COLO829 (cell line): ENCODE results near the gene CTSS.
"Not testable (repeated sequence)": the region's sequence is repeated elsewhere in the genome, so short reads cannot be mapped to it uniquely, and the experiment has no call there.

Experiments
- DNase-seq: peaks from one replicate; pipeline ENCODE4 v3.0.0; 2012; ENCODE audit warnings: low spot score

CTSS gene

DNA sequence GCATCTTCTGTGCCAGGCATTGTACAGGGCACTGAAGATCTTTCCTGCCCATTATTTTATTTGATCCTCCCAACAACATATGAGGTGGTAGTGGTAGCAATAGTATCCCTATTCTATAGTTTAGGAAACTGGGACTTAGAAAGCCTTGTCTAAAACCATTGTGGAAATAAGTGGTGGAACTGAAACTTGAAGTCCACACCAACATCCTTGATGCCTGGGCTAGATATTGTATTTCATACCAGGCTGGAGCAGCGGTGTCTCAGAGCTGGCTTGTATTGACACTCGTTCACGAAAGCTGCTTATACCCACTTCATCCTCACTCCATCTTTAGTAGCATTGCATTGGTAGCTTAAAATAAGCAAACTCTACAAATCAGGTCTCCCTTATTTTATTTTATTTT is 9.7 kb upstream of the CTSS start:
- no peak for DNase-seq

DNA sequence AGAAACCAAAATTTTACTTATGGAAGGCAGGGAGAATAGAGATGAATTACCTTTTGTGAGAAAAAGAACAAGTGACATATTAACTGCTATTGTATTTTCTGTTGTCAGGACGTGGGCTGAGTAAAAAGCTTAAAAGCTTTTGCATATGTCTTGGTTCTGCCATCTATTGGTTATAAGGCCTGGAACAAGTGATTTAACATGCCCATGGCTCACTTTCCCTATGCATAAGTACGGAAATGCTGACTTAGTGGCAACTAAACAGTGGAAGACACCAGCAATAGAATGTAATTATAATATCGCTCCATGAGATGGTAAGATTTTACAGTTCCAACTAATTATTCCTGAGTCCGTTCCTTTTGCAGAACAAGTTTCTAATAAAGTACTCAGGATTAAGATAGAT is 6.7 kb upstream of the CTSS start:
- no peak for DNase-seq

DNA sequence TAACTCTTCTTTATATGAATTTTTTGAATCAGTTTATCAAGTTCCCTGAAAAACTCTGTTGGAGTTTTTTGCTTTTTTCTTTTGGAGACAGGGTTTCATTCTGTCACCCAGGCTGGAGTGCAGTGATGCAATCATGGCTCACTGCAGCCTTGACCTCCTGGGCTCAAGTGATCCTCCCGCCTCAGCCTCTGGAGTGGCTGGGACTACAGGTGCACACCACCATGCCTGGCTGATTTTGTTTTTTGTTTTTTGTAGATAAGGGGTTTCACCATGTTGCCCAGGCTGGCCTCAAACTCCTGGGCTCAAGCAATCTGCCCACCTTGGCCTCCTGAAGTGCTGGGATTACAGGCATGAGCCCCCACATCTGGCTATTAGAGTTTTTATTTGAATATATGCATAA is 2.1 kb upstream of the CTSS start:
- DNase-seq, result not testable (repeated sequence)

DNA sequence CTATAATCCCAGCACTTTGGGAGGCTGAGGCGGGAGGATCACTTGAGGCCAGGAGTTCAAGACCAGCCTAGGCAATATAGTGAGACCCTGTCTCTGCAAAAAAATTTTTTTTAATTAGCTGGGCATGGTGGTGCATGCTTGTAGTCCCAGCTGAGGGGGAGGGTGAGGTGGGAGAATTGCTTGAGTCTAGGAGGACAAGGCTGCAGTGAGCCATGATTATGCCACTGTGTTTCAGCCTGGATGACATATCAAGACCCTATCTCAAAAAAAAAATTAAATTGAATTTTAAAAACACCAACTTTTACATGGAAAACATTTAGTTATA is 361 bp upstream of the CTSS start:
- DNase-seq, result not testable (repeated sequence)

DNA sequence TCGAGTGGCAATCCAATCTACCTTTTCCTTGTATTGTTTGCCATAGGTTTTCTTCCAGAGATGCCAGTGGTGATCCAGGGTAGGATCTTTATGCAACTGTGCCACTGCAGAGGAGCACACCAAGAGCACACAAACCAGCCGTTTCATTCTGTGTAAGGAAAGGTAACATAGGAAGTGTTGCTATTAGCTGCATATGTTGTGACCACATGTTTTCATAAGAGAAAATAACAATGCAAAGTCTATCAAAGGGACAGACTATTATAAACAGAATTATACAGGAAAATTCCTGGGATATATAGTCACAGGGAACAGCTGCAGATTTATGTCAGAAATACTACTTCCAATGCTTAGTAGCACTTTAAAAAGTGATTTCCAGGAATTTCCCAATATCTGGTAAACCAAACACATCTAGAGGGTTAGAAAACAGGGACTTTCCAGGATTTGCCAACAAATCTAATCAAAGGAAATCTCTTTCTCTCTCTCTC is 919 bp downstream of the CTSS start:
- DNase-seq, result no peak

DNA sequence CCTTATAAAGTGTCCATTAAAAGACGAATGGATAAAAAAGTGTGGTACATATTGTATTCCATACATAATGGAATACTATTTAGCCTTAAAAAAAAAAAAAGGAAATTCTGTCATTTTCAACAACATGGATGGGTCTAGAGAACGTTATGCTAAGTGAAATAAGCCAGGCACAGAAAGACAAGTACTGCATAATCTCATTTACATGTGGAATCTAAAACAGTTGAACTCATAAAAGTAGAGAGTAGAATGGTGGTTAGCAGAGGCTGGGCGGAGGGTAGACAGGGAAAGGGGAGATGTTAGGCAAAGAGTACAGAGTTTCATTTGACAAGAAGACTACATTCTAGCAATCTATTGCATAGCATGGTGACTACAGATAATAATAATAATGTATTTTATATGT is 2.6 kb downstream of the CTSS start:
- DNase-seq, result no peak

DNA sequence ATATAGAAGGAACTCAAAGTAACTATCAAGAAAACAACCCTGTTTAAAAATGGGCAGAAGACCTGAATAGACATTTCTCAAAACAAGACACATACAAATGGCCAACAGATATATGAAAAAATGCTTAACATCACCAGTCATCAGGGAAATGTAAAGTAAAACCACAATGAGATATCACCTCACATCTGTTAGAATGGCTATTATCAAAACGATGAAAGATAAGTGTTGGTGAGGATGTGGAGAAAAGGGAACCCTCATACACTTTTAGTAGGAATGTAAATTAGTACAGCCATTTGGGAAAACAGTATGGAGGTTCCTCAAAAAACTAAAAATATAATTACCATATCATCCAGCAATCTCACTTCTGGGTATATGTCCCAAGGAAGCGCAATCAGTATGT is 3.0 kb downstream of the CTSS start:
- DNase-seq, result no peak

DNA sequence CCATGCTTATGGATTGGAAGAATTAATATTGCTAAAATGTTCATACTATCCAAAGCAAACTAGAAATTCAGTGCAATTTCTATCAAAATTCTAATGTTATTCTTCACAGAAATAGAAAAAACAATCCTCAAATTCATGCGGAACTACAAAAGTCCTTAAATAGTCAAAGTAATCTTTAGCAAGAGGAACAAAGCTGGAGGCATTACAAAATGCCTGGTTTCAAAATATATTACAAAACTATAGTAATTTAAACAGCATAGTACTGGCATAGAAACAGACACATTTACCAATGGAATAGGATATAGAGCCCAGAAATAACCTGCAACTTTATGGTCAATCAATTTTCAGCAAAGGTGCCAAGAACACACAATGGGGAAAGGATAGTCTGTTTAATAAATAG is 3.8 kb downstream of the CTSS start:
- no peak for DNase-seq

DNA sequence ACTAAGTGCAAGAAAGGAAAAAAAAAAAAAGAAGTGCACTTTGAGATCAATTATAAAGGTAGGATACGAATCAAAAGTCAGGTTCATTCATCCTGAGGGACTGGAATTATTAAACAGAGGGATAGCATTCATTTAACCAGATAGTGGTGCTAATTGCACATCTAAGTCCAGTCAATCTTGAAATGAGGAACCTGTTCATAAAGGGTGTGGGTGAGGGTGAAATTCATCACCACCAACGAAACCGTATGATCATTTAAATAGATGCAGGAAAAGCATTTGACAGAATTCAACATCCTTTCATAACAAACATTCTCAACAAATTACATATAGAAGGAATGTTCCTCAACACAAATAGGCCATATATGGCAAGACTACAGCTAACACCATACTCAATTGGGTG is 5.6 kb downstream of the CTSS start:
- DNase-seq, result no peak

DNA sequence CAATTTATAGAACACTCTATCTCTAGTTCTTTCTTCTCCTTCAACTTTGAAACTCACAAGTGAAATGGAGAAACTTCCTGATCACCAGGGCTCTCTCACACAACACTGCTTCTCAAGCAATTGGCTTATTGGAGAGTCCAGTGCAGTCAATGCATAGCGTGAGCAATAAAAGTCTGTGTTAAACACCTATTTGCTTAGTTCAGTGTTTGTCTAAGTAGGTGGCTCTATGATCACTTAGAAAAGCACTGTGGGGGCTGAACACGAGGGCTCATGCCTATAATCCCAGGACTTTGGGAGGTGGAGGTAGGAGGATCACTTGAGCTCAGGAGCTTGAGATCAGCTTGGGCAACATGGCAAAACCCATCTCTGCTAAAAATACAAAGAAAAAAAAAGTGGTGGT is 12.2 kb downstream of the CTSS start:
- no peak for DNase-seq

DNA sequence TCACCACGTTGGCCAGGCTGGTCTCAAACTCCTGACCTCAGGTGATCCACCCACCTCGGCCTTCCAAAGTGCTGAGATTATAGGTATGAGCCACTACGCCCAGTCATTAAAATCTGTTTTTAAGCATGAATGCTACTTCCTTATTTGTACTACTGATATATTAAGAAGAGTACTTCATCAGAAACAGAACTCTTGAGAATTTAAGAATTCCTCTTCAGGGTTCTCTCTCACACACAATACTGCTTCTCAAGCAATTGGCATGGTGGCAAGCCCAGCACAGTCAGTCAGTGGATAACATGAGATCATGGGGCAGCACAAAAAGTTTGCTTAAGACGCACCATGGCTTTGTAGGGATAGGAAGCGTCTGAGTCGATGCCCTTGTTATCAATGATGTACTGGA is 14.1 kb downstream of the CTSS start:
- no peak for DNase-seq

DNA sequence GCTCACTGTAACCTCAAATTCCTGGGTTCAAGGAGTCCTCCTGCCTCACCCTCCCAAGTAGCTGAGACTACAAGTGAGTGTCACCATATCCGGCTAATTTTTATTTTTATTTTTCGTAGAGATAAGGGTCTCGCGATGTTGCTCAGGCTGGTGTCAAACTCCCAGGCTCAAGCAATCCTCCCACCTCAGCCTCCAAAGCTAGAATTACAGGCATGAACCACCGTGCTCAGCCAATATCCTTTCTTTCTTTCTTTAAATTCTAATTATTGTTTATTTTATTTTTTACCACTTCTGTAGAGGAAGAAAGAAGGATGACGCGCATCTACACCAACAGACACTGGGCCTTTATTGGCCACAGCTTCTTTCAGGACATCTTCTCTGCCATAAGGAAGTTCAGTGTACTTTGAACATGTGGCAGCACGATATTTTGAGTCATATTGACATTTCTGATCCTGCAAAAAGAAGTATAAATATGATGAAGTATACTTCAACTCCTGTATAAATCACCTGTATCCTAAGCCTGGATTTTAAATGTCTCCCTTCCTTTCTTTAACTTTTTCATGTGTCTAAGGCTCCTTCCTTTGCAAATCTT is 15.8 kb downstream of the CTSS start:
- no peak for DNase-seq

DNA sequence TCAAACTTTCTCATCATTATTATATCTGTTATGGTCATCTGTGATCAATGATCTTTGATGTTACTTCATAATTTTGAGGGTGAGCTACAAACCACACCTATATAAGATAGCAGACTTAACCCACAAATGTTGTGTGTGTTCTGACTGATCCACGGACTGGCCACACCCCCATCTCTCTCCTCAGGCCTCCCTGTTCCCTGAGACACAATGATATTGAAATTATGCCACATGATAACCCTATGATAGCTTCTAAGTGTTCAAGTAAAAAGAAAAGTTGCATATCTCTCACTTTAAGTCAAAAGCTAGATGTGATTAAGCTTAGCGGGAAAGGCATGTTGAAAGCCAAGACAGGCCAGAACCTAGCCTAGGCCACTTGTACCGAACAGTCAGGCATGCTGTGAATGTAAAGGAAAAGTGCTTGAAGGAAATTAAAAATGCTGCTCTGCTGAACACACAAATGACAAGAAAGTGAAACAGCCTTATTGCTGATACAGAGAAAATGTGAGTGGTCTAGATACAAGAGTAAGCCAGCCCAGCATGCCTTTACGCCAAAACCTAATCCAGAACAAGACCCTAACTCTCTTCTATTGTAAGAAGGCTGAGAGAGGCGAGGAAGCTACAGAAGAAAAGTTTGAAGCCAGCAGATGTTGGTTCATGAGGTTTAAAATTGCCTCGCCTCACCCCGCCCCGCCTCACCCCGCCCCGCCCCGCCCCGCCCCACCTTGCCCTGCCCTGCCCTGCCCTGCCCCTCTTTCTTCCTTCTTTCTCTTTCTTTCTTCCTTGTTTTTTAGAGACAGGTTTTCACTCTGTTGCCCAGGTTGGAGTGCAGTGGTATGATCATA is 16.5 kb downstream of the CTSS start:
- no peak for DNase-seq

DNA sequence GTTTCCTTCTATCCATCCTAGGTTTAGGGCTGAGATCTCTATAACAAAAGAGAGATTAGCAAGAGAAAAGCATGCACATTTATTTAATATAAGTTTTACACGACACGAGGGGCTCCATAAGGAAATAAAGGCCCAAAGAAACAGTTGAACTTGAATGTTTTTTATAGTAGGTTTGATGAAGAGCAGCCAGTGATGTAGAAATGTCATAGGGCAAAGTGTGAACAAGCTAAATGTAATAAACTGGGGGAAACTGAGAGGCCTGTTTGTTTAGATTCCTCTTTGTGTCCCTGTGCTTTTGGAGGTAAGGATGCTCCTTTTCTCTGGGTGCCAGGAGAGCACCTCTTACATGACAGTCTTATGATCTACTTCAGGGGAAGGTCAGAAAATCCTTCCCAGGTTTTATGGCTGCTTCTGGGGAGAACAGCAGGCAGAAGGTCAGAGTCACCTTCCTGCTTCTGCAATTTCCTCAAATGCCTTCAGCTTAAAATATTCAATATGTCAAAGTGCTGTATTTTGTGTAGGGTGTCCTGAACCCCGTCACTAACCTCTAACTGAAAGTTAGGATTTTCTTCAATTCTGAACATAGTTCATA is 35.4 kb downstream of the CTSS start:
- DNase-seq, result no peak

DNA sequence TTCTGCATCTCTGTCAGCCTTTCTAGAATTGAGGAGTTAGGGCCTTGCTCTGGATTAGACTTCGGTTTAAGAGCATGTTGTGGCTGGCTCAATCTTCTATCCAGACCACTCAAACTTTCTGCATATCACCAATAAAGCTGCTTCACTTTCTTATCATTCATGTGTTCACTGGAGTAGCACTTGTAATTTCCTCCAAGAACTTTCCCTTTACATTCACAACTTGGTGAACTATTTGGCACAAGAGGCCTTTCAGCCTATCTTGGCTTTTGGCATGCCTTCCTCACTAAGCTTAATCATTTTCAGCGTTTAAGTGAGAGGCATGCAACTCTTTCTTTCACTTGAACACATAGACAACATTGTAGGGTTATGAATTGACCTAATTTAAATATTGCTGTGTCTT is 41.2 kb downstream of the CTSS start:
- DNase-seq, result no peak

DNA sequence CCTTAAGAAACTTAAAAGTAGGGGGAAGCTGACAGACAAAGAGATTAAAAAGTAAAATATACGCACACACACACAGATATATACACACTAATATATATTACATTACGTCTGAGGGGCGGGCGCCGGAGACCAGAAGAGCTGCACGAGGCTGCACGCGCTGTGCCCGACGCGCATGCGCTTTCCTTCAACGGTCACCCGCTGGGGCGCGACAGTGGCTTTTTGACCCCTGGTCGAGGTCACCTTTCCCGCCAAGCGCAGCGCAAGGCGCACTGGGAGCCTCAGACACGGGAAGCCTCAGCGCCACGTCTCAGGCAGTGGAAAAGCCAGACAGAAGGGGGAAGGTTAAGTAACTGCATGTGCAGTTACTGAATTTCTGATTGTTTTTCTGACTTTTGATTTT is 44.9 kb downstream of the CTSS start, which contains the start of gene HORMAD1:
Gene HORMAD1 (minus strand): TSS at position 193 of the 400 bp plus-strand sequence. CDS start 1,390 bp downstream, outside the sequence.
- DNase-seq, result no peak

DNA sequence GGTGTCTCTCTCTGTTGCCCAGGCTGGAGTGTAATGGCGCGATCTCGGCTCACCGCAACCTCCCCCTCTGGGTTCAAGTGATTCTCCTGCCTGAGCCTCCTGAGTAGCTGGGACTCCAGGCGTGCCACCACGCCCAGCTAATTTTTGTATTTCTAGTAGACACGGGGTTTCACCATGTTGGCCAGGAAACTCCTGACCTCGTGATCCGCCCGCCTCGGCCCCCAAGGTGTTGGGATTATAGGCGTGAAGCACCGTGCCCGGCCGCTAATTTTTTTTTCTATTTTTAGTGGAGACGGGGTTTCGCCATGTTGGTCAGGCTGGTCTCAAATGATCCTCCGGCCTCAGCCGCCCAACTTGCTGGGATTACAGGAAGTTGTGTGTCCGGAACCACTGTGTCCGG is 45.5 kb downstream of the CTSS start:
- no peak for DNase-seq

DNA sequence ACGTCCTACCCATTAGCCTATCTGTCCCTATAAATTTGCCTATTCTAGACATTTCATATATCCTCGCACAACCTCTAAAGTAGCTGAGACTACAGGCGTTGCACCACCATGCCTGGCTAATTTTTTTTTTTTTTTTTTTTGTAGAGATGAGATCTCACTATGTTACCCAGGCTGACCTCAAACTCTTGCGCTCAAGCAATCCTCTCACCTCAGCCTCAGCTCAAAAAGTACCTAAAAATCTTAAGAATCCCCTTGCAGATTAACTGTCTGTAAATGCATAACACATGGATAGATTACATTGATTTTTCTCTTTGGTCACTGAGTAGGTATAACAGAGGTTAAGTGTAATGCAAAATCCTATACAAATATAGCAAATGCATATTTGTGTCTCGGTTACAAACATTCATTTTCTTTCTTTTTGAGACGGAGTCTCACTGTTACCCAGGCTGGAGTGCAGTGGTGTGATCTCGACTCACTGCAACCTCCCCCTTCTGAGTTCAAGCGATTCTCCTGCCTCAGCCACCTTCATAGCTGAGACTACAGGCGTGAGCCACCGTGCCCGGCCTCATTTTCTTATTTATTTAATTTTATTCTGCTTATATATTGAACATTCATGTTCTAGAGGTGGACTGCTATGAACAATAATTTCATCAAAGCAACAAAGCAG is 47.2 kb downstream of the CTSS start:
- DNase-seq, result no peak

DNA sequence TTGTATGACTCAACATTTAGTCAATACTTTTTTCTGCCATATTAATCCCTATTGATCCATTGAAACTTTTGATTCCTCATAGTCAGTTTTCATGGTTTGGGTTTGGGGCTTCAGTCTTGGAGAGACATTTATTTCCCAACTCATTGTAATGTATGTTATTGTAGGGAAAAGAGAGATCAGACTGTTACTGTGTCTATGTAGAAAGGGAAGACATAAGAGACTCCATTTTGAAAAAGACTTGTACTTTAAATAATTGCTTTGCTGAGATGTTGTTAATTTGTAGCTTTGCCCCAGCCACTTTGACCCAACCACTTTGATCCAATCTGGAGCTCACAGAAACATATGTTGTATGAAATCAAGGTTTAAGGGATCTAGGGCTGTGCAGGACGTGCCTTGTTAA is 56.5 kb downstream of the CTSS start:
- not testable (repeated sequence) for DNase-seq

DNA sequence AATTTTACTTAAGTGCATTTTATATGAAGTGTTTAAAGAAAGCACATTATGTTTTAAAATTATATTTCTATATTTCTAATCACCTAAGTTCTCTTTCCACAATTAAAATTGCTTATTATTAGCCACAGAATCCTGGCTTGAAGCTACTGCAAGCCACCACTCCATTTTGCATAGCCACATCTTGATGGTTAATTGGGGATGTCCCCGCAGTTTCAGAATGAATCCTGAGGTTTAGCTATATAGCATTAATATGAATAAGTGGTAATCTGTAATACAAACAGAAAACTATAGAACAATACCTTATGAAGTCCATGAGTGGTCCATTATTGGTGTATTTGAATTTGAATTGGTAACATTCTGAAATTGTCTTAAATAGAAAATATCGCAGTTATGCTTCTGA is 57.0 kb downstream of the CTSS start:
- DNase-seq, result no peak

DNA sequence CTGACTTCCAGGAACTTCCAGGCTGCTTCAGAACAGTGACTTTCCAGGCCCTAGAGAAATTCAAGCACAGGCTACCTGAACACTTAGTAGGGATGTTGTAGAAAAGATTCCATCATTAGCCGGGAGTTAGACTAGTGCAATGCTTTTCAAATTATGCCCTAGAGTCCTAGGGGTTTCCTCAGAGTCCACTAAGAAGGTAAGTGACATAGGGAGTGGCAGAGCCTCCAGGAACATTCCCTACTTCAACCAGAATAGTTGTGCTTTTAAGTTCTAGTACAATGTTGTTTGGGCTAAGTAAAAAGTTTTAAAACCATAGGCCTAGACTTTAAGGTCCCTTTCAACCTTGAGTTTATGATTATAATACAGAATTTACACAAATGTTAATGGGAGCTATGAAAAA is 59.5 kb downstream of the CTSS start:
- DNase-seq, result no peak

DNA sequence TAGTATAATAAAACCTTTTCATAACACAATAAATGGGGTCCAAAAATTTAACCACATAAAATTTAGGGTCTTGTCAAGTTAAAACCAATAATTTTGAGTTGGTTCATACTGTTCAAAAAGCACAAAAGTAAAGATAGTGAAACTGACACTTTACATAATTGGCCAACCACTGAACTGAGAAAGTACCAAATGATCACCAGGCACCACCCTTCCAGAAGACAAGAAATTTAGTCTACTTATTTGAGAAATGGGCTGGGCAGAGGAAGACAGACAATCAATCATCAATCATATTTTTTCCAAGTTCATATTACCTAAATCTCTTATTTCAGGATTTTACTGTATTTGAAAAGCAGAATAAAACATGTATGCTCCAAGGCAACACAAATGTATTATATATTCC is 62.2 kb downstream of the CTSS start:
- DNase-seq, result no peak
